GM21717 (cell line): ENCODE data around the gene MPO.

Experiments
- ATAC-seq: cut with Tn5 transposase; IDR thresholded peaks from one replicate; pipeline ENCODE4 v1.9.1; 2021; ENCODE audit warnings: mild to moderate bottlenecking, moderate library complexity; ENCODE audit not compliant: unreplicated experiment

MPO gene

DNA sequence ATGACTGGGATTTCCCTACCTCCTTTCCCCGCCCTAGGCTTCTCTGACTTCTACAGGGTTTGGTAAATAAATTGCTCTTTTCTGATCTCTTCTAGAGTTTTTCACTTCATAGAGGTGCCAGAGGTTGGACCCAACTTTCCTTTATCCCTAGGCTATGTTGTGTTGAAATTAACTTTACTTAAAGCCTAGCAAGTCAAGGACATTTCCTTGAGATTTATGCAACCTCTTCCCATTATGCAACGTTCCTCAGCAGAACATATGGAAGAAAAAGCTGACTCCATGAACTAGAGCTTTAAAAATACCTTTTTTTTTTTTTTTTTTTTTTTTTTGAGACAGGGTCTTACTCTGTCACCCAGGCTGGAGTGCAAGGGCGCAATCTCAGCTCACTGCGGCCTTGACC, 15.5 kb downstream of the MPO start:
- ATAC-seq: no peak

DNA sequence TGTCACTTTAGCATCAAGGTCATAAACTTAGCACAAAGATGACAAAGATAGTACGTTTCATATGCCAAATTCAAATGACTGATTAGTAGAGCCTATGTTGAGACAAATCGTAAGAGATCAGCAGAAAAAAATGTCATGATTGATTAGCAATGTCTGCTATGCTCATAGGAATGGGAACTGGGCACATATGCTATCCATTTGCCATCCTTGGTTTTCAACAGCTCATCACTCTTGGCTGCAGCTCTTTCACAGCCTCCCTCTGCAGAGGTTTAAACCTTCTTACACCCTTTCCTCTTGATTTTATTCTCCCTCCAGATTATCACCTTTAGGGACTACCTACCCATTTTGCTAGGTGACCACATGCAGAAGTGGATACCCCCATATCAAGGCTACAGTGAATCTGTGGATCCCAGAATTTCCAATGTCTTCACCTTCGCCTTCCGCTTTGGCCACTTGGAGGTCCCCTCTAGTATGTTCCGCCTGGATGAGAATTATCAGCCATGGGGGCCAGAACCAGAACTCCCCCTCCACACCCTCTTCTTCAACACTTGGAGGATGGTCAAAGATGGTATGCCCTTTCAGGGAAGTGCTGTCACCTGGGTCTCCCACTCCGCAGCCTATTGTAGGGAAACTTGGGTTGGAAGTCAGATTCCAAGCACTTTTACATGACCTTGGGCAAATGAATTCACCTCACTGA, 16.2 kb downstream of the MPO start:
- ATAC-seq: no peak

- ATAC-seq: no peak
These were observed 17.0 kb downstream of the MPO start for GRCh38 chr17:58263773-58264172.

GRCh38 chr17:58262149-58262548, 18.6 kb downstream of the MPO start:
- no peak for ATAC-seq

GRCh38 chr17:58254803-58255202, 25.9 kb downstream of the MPO start:
- no peak for ATAC-seq

GRCh38 chr17:58253082-58253481, 27.7 kb downstream of the MPO start:
- ATAC-seq: no peak

DNA sequence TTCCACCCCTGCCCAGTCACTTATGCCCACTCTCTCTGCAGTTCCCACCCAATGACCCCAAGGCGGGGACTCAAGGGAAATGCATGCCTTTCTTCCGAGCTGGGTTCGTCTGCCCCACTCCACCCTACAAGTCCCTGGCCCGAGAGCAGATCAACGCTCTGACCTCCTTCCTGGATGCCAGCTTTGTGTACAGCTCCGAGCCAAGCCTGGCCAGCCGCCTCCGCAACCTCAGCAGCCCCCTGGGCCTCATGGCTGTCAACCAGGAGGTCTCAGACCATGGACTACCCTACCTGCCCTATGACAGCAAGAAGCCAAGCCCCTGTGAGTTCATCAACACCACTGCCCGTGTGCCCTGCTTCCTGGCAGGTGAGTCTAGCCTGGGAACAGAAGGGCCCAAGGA, 28.6 kb downstream of the MPO start:
- no peak for ATAC-seq

DNA sequence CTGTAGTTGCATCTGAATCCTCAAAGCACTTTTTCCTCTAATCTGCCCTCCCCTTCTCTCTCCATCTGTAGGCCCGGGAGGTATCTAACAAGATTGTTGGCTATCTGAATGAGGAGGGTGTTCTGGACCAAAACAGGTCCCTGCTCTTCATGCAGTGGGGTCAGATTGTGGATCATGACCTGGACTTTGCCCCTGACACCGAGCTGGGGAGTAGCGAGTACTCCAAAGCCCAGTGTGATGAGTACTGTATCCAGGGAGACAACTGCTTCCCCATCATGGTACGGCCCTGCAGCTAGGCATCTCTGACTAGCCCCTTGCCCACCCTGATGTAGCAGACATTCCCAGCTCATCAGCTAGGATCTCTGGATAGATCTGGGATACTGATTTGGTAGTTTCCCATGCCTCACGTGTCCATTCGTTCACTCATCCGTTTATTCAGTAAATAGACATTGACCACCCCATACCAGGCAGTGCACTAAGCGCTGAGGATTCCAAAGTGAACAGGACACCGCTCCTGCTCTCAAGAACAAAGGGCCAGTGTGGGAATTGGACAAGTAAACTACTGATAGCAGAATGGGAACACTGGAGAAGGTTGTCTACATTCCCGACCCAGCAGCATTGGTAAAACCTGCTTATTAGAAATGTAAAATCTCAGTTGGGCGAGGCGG, 30.3 kb downstream of the MPO start:
- ATAC-seq: no peak

DNA sequence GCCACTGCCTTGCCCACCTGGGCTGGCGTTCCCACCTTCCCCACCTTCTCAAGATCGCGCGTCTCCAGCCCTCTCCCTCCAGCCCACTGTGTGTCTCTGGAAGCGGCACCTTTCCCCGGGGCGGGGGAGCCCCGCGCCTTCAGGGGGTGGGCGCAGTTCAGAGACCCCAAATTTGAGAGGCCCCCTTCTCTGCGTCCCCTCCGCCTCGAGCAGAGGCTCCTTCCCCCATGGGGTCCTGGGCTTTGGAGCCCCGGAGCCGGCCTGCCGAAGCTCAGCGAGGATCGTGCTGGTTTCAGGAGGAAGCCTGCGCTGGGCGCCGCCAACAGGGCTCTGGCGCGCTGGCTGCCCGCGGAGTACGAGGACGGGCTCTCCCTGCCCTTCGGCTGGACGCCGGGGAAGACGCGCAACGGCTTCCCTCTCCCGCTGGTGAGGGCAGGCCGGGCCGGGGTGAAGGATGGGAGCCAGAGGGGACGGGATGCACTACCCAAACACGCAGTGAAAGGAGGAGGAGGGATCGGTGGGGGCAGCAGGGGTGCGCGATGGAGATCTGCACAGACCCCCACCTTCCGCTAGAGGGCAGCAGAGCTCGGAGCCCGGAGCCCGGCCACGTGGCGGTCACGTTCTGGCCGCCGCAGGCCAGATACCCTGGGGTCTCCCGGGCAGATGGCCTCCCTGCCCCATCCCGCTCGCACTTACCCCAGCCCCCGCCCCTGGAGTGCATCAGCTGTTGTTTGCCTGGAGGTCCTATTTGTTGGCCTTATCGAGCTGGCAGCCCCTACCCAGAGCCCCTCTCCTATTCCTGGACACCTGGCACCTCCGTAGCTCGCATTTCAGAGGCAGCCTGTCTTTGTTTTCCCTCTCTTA, 31.2 kb downstream of the MPO start:
- no peak for ATAC-seq

GRCh38 chr17:58248955-58249269, 31.8 kb downstream of the MPO start:
- no peak for ATAC-seq

GRCh38 chr17:58247511-58248363, 33.0 kb downstream of the MPO start:
- no peak for ATAC-seq

GRCh38 chr17:58246781-58247180, 34.0 kb downstream of the MPO start:
- ATAC-seq: no peak

DNA sequence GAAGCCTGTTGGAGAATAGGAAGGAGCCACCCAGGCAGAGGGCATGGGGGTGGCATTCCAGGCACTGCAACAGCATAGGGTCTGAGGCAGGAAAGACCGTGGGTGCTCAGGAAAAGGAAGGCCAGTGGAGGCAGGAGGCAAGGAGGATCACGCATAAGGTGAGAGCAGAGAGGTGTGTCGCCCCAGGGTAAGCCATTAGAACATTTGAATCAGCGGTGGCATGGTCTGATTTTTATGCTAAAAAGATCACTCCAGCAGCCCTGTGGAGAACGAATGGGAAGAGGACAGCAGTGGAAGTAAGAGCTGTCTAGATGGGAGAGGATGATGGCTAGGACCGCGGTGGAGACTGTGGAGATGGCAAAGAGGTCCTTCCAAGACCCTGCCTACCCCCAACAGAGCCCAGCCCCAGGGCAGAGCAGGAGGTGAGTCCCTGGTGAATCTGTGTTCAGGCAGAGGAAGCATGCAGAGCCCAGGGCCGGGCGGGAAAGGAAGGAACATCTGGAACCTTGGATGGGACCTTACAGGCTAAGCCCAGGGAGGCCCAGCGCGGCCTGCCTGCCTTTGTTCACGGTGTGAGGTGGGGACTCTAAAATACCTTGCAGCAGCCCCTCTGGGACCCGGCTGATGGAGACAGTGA, 34.5 kb downstream of the MPO start:
- no peak for ATAC-seq

DNA sequence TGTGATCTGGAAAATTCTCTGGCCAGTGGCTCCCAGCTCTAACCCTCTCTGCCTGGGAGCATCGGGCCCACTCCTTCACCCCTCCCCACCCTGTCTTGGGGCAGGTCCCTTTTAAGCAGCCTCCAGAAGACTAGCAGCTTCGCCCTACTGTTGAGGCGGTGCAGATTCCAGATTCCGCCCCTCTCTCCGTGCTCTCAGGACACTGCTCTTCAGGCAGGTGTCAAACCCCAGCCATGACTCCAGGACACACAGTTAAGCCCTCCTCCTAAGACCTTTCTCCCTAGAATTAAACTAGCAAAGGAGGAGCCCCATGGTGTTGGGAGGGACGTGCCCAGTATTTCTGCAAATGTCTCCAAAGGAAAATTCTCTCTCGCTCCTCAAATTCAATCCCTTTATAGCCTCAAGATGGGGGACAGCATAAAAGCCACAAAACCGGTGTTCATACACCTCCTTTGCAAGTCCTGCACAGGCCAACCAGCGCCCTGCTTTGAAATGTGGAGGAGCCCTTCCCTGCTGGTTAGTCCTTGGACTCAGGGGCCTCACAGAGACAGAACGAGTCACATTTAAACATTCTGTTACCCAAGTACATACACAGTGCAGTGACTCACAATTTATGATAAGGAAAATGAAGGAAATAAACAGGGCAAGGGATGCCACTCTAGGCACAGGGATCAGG, 35.2 kb downstream of the MPO start:
- ATAC-seq: no peak

DNA sequence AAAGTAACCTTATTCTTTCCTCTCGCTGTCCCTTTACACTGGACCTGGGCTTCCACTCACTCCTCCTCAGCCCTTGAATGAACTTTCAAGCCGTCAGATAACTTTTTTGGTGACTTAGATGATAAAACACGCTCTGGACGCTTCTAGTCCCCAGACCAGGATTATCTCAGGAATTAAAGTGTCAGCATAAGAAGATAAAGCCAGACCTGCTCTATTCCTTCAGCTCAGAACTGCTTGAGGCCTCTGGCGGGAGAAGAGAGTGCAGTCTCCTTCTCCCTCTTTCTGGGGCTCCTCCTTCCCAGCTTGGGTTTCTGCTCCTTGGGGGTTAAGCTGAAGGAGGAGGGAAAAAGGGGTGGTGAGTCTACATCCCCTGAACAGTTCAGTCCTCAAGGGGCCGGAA, 35.8 kb downstream of the MPO start:
- no peak for ATAC-seq

GRCh38 chr17:58242171-58242784, 38.5 kb downstream of the MPO start:
- ATAC-seq: no peak

DNA sequence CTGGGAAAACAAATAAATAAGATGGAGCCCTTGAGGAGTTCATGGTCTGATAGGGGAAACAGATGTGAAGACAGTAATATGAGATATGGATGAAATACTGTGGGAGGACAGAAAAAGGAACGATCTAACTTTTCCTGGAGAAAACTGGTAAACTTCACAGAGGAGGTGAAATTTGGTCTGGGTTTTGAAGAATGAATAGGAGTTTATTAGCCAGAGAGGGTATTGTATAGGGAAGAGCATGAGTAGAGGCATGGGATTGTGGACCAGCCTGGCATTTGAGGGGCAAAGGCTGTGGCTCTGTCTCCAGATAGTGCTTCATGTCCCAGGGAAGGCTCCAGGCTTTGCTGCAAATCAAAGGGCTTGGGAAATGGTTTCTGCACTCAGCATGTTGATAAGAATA, 40.7 kb downstream of the MPO start:
- no peak for ATAC-seq

GRCh38 chr17:58238147-58238634, 42.5 kb downstream of the MPO start, which contains the start of gene LPO:
Gene LPO (plus strand): TSS chr17:58238584. CDS start chr17:58242980, 4,396 bp downstream.
- no peak for ATAC-seq

GRCh38 chr17:58236394-58236793, 44.3 kb downstream of the MPO start:
- no peak for ATAC-seq
